Activated CD4-positive, alpha-beta T cell treated with anti-CD3 and anti-CD28 coated beads, Interleukin-2, amount 50 U/mL, for 16 hours (primary cell): ENCODE results near the gene CREB3L1.

Source experiments
- DNase-seq: peaks from one replicate; pipeline ENCODE4 v3.0.0-alpha.2; 2020

Gene CREB3L1

DNA sequence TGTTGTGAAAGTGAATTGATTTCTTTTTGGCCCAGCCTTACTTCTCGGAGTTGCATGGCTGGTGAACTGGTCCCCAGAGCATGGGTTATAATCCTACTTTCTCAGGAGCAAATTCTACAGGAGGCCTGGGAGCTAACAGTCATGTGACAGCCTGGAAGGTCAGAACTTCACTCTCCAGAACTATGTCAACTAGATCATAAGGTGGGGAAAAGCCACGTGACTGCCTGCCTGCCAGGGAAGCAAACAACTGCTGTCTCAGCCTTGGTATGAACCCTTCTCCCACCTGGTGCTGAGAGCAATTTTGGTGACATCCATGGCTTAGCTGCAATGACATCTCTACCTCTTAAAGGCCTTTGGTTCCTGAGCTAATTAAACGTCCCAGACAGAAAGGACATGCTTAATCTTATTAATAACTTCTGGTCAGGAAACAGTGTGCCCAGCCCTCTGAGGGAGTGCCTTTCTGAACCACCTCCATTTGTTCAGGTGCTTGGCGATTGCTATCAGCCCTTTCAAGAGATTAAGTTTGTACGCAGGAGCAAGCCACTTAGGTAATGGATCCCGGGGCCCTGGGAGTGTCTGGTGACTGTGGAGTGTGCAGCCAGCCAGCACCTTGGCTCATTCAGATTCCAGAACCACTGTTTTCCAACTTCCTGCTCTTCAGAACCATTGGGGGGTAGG is 1.4 kb upstream of the CREB3L1 start:
- no peak for DNase-seq

- DNase-seq = no peak
Measured at GRCh38 chr11:46277313-46277621, 195 bp upstream of the CREB3L1 start.

GRCh38 chr11:46278387-46279125 is 1.1 kb downstream of the CREB3L1 start:
- DNase-seq = no peak

DNA sequence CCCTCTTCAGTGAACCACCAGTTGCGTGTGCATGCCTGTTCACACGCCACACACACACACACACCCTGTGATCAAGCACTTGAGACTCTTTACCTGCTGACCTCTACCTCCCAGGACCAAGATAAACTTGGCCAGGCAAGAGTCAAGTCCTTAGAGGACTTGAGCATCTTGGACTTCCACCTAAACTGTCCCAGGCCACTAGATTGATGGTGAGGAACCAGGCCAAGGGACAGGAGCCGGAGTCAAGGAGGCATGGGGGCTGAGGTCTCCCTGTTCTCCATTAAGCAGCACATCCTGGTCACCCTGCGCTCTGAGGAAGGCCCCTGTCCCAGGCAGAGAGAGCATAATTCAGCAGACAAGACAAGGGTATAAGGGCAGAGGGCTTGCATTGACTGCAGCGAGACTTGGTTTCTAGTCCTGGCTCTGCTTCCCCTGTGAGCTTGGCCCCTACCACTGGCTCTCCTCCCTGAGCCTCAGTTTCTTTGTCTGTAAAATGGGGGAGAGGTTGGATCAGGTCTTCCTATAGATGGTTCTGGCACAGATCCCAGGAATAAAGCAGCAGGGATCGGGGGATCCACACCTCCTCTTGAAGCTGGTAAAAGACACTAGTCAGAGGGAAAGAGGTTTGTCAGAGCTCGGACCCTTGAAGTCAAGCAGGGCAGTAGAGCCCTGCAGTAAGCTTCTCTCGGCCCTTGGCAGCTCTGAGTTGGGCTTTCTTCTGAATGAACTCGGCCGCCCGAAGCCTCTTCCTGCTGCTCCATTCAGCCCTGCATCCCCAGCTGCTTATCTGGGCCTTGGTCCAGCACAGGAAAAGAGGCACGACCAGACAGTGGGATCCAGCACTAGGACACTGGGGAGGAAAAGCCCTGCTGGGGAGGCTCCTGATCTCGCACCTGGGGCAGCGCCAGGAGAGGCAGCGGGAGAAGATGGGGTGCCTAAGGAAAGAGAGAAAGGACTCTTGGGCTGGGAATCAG is 2.0 kb downstream of the CREB3L1 start:
- DNase-seq = no peak

GRCh38 chr11:46280706-46281105 is 3.2 kb downstream of the CREB3L1 start:
- DNase-seq = no peak

DNA sequence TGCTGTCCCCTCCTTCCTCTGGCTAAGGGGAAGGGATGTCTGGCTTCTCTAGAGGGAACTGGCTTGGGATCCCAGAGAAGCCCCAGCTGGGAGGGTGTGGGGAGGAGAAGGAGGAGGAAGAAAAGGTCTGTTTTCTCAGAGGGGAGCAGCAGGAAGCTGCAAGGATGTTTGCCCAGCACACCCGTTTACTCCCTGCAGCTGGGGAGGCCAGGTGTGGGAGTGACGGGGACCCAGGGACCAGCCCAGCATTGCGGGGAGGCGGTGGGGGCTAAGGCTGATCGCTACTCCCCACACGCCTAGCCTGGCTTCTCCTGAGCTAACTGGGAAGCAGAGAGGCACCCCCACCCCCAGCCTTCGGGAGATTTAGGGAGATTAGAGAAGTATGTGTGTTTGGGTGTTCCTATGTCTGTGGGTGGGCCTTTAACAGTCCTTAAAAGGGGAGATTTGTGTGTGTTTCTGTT is 3.9 kb downstream of the CREB3L1 start:
- DNase-seq = no peak

- DNase-seq = no peak
Measured at GRCh38 chr11:46285173-46285572, 7.7 kb downstream of the CREB3L1 start.

DNA sequence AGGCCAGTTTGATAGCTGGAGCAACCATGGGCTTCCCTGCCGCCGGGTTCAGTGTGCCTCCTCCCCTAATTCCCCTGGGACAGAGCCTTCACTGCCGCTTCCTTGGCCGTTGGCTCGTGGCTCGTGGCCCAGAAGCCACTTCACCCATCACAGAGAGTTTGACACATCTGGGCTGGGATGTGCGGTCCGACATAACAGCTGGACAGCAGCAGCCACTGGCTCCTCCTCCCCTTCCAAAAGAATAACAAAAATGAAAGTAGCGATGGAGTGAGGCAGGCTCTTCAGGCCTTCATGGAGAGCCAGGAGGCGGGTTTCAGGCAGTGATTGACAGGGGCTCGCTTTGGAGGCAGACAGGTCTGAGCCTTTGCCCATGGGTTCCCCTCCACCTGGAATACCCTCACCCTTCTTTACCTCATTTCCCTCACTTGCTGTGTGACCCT is 8.2 kb downstream of the CREB3L1 start:
- DNase-seq = no peak

- DNase-seq = no peak
Measured at GRCh38 chr11:46286789-46287188, 9.3 kb downstream of the CREB3L1 start.

DNA sequence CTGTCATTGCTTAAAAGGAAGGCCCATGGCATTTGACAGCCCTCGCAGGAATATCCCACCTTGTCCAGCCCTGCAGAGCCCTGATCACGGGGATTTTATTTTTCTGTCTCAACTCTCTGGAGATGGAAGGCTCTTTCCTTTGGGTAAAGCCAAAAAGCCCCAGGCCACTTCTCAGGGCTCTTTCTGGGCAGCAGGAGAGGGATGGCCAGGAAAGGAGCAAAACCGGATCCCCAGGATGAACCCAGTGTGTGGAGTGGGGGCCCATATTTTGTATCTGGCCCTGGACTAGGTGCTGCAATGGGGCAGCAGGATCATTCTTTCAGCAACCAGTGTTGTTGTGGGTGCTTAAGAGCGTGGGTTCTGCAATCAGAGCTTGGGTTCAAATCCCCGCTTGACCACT is 11.0 kb downstream of the CREB3L1 start:
- DNase-seq = no peak

- no peak for DNase-seq
Measured at GRCh38 chr11:46290011-46290410, 12.5 kb downstream of the CREB3L1 start.

DNA sequence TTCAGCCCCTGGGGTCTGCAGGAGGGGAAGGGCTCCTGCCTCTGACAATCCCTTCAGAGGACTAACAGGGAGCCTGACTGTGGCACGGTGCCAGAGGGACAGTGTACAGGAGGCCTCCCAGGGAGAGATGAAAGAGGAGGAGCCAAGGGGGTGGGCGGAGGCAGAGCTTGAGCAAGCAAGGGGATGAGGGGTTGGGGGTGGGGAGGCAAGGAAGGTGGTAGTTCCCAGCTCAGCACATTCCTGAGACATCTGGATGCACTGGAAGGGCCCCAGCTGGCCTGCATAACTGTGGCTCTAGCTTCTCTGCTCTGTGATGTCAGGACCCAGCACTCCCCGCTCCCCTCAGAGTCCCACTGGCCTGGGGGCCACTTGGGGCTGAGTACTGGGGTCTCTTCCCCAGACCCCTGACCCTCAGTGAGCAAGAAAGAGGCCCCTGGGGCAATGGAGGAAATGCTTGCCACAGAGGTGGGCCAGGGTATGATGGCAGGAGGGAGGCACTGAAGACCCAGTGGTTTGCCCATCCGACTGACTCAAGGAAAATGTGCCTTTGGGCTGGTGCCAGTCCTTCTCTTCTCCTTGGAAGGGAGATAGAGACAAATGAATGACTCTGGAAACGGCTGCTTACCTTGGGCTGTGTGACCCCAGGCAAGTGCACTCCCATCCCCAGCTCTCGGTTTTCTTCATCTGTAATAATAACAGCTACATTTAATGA is 13.3 kb downstream of the CREB3L1 start:
- DNase-seq = no peak

DNA sequence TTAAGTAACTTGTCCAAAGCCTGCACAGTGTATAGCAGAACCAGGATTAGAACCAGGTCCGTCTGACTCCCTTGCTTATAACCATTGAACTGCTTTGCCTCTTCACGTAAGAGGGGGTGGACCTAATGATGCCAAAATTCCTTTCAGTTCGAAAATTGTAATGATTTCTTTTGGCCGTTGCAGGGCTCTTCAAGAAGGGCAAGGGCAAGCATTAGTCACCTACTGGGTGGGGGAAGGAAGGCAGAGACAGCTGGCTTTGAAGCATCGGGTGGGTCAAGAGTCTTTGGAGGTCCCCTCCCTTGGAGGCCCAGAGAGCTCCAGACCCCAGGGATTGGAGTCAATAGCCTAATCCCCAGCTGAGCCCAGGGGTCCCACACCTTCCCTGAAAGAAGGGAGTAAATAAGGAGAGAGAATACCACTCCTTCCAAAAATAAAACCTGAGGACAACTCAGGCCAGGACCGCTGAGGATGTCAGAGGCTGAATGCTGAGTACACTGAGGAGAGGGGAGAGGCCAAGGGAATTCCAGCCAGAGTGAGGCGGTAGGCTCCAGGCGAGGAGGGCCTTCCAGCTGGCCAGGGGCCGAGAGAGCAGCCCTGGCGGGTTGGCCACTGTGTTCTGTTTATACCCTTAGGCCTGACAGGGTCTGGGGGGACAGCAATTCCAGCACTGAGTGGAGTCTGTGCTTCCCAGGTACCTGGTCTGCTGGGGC is 14.1 kb downstream of the CREB3L1 start:
- DNase-seq = no peak

- DNase-seq = no peak
Measured at GRCh38 chr11:46293066-46293465, 15.6 kb downstream of the CREB3L1 start.

GRCh38 chr11:46293641-46294103 is 16.2 kb downstream of the CREB3L1 start:
- DNase-seq = no peak

- no peak for DNase-seq
Measured at GRCh38 chr11:46294365-46295309, 17.2 kb downstream of the CREB3L1 start.

DNA sequence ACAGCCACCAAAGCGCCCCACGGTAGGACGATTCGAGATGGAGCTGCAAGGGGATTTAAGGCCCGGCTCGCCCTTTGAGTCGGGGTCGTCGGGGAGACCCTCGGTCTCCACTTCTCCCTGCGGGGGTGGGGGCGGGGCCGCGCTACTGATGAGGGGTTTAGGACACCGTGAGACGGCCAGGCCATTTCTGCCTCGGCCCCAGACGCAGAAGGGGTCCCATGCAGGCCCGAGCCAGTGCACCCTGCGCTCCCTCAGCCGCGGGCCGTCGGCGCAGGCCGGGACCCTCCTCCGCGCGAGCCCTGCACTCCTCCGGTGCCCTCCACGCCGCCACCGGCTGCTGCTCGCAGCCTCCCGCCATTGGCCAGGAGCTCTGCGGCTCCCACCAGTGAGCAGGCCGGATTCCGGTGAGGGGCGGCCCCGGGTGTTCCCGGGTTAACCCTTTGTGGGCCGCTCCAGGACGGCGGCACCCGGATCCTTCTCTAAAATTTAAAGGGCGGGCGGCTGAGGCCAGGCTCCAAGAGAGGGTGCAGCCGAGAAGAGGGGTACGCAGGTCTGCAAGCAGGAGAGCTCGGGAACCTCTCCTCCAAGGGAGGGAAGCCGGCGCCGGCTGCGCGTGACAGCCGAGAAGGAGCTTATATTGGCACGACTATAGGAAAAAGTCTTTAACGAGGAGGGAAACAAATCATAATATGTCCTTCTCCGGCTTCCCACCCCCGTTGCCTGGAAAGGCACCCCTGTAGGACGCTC is 18.0 kb downstream of the CREB3L1 start:
- DNase-seq = peak; percentile 53

- no peak for DNase-seq
Measured at GRCh38 chr11:46296059-46296527, 18.6 kb downstream of the CREB3L1 start.

- no peak for DNase-seq
Measured at GRCh38 chr11:46296528-46297448, 19.3 kb downstream of the CREB3L1 start.
